ENCODE results near the gene SYNE1. TPM values are rescaled to one million over a fixed set of nuclear protein-coding genes. Genes with fewer than 3 reads are reported as not detected.

Gene SYNE1
- total RNA-seq, 3 donors from 2014 or later (not counting 1 experiment from before 2014, with no cell fraction given): 489 to 570 (median 498) TPM

DNA sequence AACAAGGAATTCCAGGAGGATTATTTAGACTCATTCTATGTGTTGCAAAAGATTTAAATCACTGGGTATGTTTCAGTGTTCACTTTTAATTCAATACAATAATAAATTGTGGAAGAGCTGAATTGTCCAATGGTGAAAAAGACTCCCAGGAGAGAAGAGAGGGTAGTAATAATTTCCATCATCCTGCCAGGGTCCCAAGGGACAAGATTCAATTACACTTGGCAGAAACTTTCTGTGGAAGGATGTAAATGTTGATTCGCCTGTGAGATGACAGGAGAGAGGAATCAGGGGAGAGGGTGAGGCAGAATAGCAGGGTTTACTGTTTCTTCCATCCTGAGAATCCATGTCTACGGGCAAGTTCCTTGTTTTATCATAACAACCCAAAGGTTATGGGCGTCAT lies 487.0 kb downstream of the SYNE1 start:
- no peak overlapping the region for H3K27ac ChIP-seq (ENCODE audit: low read length)
- TF ChIP-seq, protein P1, sequence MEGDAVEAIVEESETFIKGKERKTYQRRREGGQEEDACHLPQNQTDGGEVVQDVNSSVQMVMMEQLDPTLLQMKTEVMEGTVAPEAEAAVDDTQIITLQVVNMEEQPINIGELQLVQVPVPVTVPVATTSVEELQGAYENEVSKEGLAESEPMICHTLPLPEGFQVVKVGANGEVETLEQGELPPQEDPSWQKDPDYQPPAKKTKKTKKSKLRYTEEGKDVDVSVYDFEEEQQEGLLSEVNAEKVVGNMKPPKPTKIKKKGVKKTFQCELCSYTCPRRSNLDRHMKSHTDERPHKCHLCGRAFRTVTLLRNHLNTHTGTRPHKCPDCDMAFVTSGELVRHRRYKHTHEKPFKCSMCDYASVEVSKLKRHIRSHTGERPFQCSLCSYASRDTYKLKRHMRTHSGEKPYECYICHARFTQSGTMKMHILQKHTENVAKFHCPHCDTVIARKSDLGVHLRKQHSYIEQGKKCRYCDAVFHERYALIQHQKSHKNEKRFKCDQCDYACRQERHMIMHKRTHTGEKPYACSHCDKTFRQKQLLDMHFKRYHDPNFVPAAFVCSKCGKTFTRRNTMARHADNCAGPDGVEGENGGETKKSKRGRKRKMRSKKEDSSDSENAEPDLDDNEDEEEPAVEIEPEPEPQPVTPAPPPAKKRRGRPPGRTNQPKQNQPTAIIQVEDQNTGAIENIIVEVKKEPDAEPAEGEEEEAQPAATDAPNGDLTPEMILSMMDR (IDR thresholded peaks at IDR 0.05): no peak
- WGBS (ENCODE audit: insufficient coverage): 96% methylated on average over 3 of the region's 3 CpGs
- Mint-ChIP-seq H3K36me3 (peaks cover 33% of the 10 kb centered on the region), H3K27ac (peak overlapping the region; percentile 53 to 64), H3K27me3 (ENCODE audit: low read depth in 2 of 2) (no peaks in the 10 kb centered on the region), H3K4me3 (no peak overlapping the region), H3K9me3 (no peaks in the 10 kb centered on the region), H3K4me1 (peaks cover 0 to 15% of the 10 kb centered on the region in 2 donors)
- DNase-seq (no peak), ATAC-seq (no peak)
- intact Hi-C loops (cut with micrococcal nuclease): no loop called here
- no peak overlapping the region for H3K4me3 ChIP-seq (ENCODE audit: low read length)
- peaks cover 92% of the 10 kb centered on the region for H3K36me3 ChIP-seq (ENCODE audit: control insufficient read depth, insufficient read depth, low read length)
- no peaks in the 10 kb centered on the region for H3K27me3 ChIP-seq (ENCODE audit: control insufficient read depth, insufficient read depth, low read length)
- no peaks in the 10 kb centered on the region for H3K4me1 ChIP-seq (ENCODE audit: control insufficient read depth, insufficient read depth, low read length)
- H3K9me3 ChIP-seq (ENCODE audit: control insufficient read depth, insufficient read depth, low read length): no peaks in the 10 kb centered on the region

DNA sequence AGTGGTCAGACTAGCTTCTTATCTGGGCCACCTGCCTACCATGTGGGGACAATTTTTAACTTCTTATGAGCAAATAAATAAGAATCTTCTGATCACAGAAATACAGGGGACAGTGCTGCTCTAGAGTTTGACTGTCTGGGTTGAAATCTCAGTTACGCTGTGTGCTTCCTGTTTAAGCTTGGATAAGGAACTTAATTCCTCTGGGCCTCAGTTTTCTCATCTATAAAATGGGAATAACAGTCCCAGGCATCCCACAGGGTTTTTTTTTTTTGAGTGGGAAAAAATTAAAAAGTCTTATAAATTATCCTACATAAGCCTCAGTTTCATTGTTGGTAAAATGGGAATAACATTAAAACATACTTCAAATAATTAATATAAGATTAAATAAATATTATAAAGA lies 488.8 kb downstream of the SYNE1 start:
- no peaks in the 10 kb centered on the region for H3K27me3 ChIP-seq (ENCODE audit: control insufficient read depth, insufficient read depth, low read length)
- Mint-ChIP-seq H3K27ac (no peak overlapping the region), H3K9me3 (no peaks in the 10 kb centered on the region), H3K4me3 (no peak overlapping the region), H3K4me1 (peaks cover 0 to 15% of the 10 kb centered on the region in 2 donors), H3K36me3 (peaks cover 44% of the 10 kb centered on the region), H3K27me3 (ENCODE audit: low read depth in 2 of 2) (no peaks in the 10 kb centered on the region)
- H3K27ac ChIP-seq (ENCODE audit: low read length): no peak overlapping the region
- ATAC-seq (no peak), DNase-seq (no peak)
- no peaks in the 10 kb centered on the region for H3K9me3 ChIP-seq (ENCODE audit: control insufficient read depth, insufficient read depth, low read length)
- no peak overlapping the region for H3K4me3 ChIP-seq (ENCODE audit: low read length)
- TF ChIP-seq, protein P1 (IDR thresholded peaks at IDR 0.05): no peak
- intact Hi-C loops (cut with micrococcal nuclease): no loop called here
- no peaks in the 10 kb centered on the region for H3K4me1 ChIP-seq (ENCODE audit: control insufficient read depth, insufficient read depth, low read length)
- WGBS (ENCODE audit: insufficient coverage): 100% methylated on average over 1 of the region's 1 CpG
- peaks cover 95% of the 10 kb centered on the region for H3K36me3 ChIP-seq (ENCODE audit: control insufficient read depth, insufficient read depth, low read length)

DNA sequence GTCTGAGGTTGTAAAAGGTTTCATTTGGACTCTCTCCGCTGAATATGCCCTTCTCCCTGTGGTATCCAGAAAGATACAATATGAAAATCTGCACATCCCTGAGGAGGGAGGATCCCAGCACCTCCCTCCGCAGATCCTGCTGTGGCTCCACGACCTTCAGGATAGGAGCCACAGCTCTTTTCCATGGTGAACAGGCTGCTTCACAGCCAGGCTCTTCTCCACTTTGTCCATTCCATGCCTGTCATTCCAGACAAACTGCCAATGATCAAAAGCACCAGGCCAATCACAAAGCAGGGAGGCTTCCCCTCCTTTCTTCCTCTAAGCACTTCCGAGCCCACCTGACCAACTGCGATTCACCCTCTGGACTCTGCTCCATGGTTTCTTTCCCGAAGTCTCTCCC lies 489.9 kb downstream of the SYNE1 start:
- no peak overlapping the region for H3K4me3 Mint-ChIP-seq
- peaks cover 0 to 15% of the 10 kb centered on the region in 2 donors for H3K4me1 Mint-ChIP-seq
- Histone ChIP-seq H3K36me3 (ENCODE audit: control insufficient read depth, insufficient read depth, low read length) (peaks cover 95% of the 10 kb centered on the region), H3K9me3 (ENCODE audit: control insufficient read depth, insufficient read depth, low read length) (no peaks in the 10 kb centered on the region), H3K4me1 (ENCODE audit: control insufficient read depth, insufficient read depth, low read length) (no peaks in the 10 kb centered on the region), H3K27me3 (ENCODE audit: control insufficient read depth, insufficient read depth, low read length) (no peaks in the 10 kb centered on the region), H3K4me3 (ENCODE audit: low read length) (no peak overlapping the region), H3K27ac (ENCODE audit: low read length) (no peak overlapping the region)
- no peaks in the 10 kb centered on the region for H3K27me3 Mint-ChIP-seq (ENCODE audit: low read depth in 2 of 2)
- H3K9me3 Mint-ChIP-seq: no peaks in the 10 kb centered on the region
- DNase-seq (no peak), ATAC-seq (no peak)
- peak overlapping the region; percentile 63 to 70 for H3K27ac Mint-ChIP-seq
- intact Hi-C loops (cut with micrococcal nuclease): no loop called here
- peaks cover 44% of the 10 kb centered on the region for H3K36me3 Mint-ChIP-seq
- 97% methylated on average over 6 of the region's 6 CpGs for WGBS (ENCODE audit: insufficient coverage)
- TF ChIP-seq, protein P1 (IDR thresholded peaks at IDR 0.05): no peak

DNA sequence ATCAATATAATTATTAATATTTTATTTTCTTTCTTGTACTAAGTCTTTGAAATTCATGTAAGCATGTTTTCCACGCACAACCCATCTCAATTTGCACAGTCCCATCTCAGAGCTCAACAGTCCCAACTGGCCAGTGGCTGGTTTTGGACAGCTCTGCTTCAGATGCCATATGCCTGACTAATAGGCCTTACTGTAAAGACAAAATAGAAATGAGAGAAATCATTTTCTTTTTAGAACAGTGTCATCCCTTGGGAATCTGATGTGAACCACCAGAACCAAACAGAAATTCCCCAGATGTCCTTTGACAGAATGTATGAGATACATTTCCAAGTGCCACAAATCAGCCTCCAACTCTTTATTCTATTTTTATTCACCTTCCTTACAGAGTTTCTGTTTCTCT lies 490.8 kb downstream of the SYNE1 start:
- TF ChIP-seq, protein P1 (IDR thresholded peaks at IDR 0.05): no peak
- H3K4me3 Mint-ChIP-seq: no peak overlapping the region
- peaks cover 0 to 10% of the 10 kb centered on the region in 2 donors for H3K4me1 Mint-ChIP-seq
- no peaks in the 10 kb centered on the region for H3K27me3 Mint-ChIP-seq (ENCODE audit: low read depth in 2 of 2)
- H3K36me3 ChIP-seq (ENCODE audit: control insufficient read depth, insufficient read depth, low read length): peaks cover 90% of the 10 kb centered on the region
- H3K4me3 ChIP-seq (ENCODE audit: low read length): no peak overlapping the region
- no peaks in the 10 kb centered on the region for H3K9me3 Mint-ChIP-seq
- H3K9me3 ChIP-seq (ENCODE audit: control insufficient read depth, insufficient read depth, low read length): no peaks in the 10 kb centered on the region
- DNase-seq (no peak), ATAC-seq (no peak)
- peak overlapping the region; percentile 63 to 70 for H3K27ac Mint-ChIP-seq
- no peaks in the 10 kb centered on the region for H3K4me1 ChIP-seq (ENCODE audit: control insufficient read depth, insufficient read depth, low read length)
- H3K36me3 Mint-ChIP-seq: peaks cover 44% of the 10 kb centered on the region
- no peaks in the 10 kb centered on the region for H3K27me3 ChIP-seq (ENCODE audit: control insufficient read depth, insufficient read depth, low read length)
- intact Hi-C loops (cut with micrococcal nuclease): no loop called here
- H3K27ac ChIP-seq (ENCODE audit: low read length): no peak overlapping the region
- WGBS (ENCODE audit: insufficient coverage): 100% methylated on average over 1 of the region's 1 CpG

All from natural killer cell (primary cell).